K562 (cell line): ENCODE data around the gene HGS. TPM values are rescaled to one million over a fixed set of nuclear protein-coding genes. Genes with fewer than 3 reads are reported as not detected.
A peak's percentile ranks its signal among the peaks of the same experiment; 100 is the strongest.

Experiments
- ARNT ChIP-seq, 2 experiments: fragments of 450-650 bp; IDR thresholded peaks; 2 replicates each; pipeline ENCODE4 v1.6.1; 2016; ENCODE audit warnings: mild to moderate bottlenecking in 1 of 2
- BACH1 ChIP-seq: fragments of 200-800 bp; sonication (Bioruptor generic); IDR thresholded peaks from 2 replicates; pipeline ENCODE4 v1.6.1; 2016; ENCODE audit warnings: missing genetic modification characterization, missing compliant biosample characterization
- CBX8 ChIP-seq: fragments of 200-600 bp; sonication (generic); IDR thresholded peaks from 2 replicates; pipeline ENCODE4 v1.6.1; 2012; ENCODE audit warnings: borderline replicate concordance, mixed run types, low read depth, mild to moderate bottlenecking, moderate library complexity, mixed read lengths, low read length, control low read depth, inconsistent platforms; ENCODE audit not compliant: poor library complexity, severe bottlenecking; ENCODE audit errors: extremely low read depth
- CHCHD3 ChIP-seq: fragments of 250-450 bp; sonication (Bioruptor Pico); IDR thresholded peaks from 2 replicates; pipeline ENCODE4 v2.1.2; 2022; ENCODE audit warnings: mild to moderate bottlenecking
- E2F6 ChIP-seq, 2 experiments: IDR thresholded peaks; 2 replicates each; pipeline ENCODE4 v1.6.1; 2011; ENCODE audit warnings: borderline replicate concordance in 1 of 2, control low read depth in 1 of 2, low read depth in 1 of 2, low read length in 1 of 2, mild to moderate bottlenecking in 1 of 2, mixed read lengths in 1 of 2, moderate library complexity in 1 of 2; ENCODE audit not compliant: insufficient read depth in 1 of 2, insufficient read length in 1 of 2, poor library complexity in 1 of 2, severe bottlenecking in 1 of 2; ENCODE audit errors: extremely low read depth in 1 of 2
- HDAC1 ChIP-seq, 2 experiments: fragments of 450-650 bp; IDR thresholded peaks; 2 replicates each; pipeline ENCODE4 v1.6.1; 2016 to 2017; ENCODE audit warnings: inconsistent platforms in 1 of 2, mild to moderate bottlenecking in 1 of 2, moderate library complexity in 1 of 2
- HMG20A ChIP-seq: fragments of 450-650 bp; formaldehyde crosslinking; conservative IDR thresholded peaks from 2 replicates; pipeline ENCODE4 v1.4.0; 2020; ENCODE audit warnings: mild to moderate bottlenecking, mixed read lengths
- KDM4B ChIP-seq, 2 experiments: fragments of 450-650 bp in 1 of 2; sonication (generic) in 1 of 2; IDR thresholded peaks; 2 replicates each; pipeline ENCODE4 v1.6.1; 2016 to 2017; ENCODE audit warnings: borderline replicate concordance in 2 of 2, antibody characterized with exemption in 1 of 2, low read depth in 1 of 2, mild to moderate bottlenecking in 1 of 2
- KLF13 ChIP-seq: fragments of 450-650 bp; IDR thresholded peaks from 2 replicates; pipeline ENCODE4 v1.6.1; 2016; ENCODE audit warnings: missing genetic modification characterization, low read depth, mild to moderate bottlenecking, missing compliant biosample characterization, moderate library complexity, borderline replicate concordance
- MAZ ChIP-seq, 2 experiments: fragments of 450-650 bp in 1 of 2; sonication (generic) in 1 of 2; formaldehyde crosslinking; IDR thresholded peaks in 1 of 2; conservative IDR thresholded peaks in 1 of 2; 2 replicates each; pipeline versions ENCODE4 v1.4.0 to v1.5.0; 2020; ENCODE audit warnings: mild to moderate bottlenecking in 1 of 2, missing genetic modification reagents in 1 of 2
- NR1H2 ChIP-seq: sonication (generic); formaldehyde crosslinking; IDR thresholded peaks from 2 replicates; pipeline ENCODE4 v1.4.0; 2020; ENCODE audit warnings: mild to moderate bottlenecking, missing genetic modification reagents
- PATZ1 ChIP-seq: fragments of 250-450 bp; sonication (Bioruptor Pico); IDR thresholded peaks from 2 replicates; pipeline ENCODE4 v1.5.0; 2020; ENCODE audit warnings: mild to moderate bottlenecking, borderline replicate concordance
- POLR3A ChIP-seq: IDR thresholded peaks from 2 replicates; pipeline ENCODE4 v1.6.1; 2011; ENCODE audit warnings: borderline replicate concordance, mild to moderate bottlenecking, moderate library complexity; ENCODE audit not compliant: insufficient read length, insufficient read depth; ENCODE audit errors: extremely low read depth
- RCOR1 ChIP-seq, 2 experiments: IDR thresholded peaks; 2 replicates each; pipeline ENCODE4 v1.6.1; 2012; ENCODE audit warnings: low read depth in 2 of 2, low read length in 2 of 2, borderline replicate concordance in 1 of 2, improper control_type of control experiment in 1 of 2
- RFX1 ChIP-seq: fragments of 450-650 bp; IDR thresholded peaks from 2 replicates; pipeline ENCODE4 v1.6.1; 2016; ENCODE audit warnings: mild to moderate bottlenecking, moderate library complexity
- TCF15 ChIP-seq: fragments of 250-450 bp; sonication (Bioruptor Pico); IDR thresholded peaks from 2 replicates; pipeline ENCODE4 v1.8.0; 2022; ENCODE audit warnings: moderate library complexity, mild to moderate bottlenecking, inconsistent platforms
- ZBTB33 ChIP-seq: sonication (generic); formaldehyde crosslinking; IDR thresholded peaks from 2 replicates; pipeline ENCODE4 v1.8.1; 2023; ENCODE audit warnings: mild to moderate bottlenecking, missing genetic modification reagents
- ZNF507 ChIP-seq: conservative IDR thresholded peaks from 2 replicates; pipeline ENCODE4 v1.6.1; 2017; ENCODE audit warnings: missing genetic modification characterization, missing compliant biosample characterization
- ZNF764 ChIP-seq: fragments of 250-450 bp; sonication (Bioruptor Pico); IDR thresholded peaks from 2 replicates; pipeline ENCODE4 v1.4.0; 2020; ENCODE audit warnings: low read depth, mild to moderate bottlenecking, moderate library complexity
- polyA plus RNA-seq, 8 experiments: library from polyadenylated mRNA; depleted of rRNA in 4 of 8; stranded (reverse) in 5 of 8; unstranded in 3 of 8; fragments of >200 nt; fragmentation: Nextera tagmentation in 2 of 8; fragmentation: Illumina TruSeq in 1 of 8; extraction: Ambion mirVana in 2 of 8; extraction: Trizol in 1 of 8; gene quantifications; 2 replicates each; pipeline versions ENCODE4 v1.2.1 to v1.2.3, GENCODE V29; 2011 to 2014; ENCODE audit warnings: inconsistent platforms in 1 of 8, missing spikeins in 1 of 8
- total RNA-seq, 7 experiments: library from RNA; depleted of rRNA in 6 of 7; stranded (reverse); fragments of >200 nt in 6 of 7; fragmentation: Illumina TruSeq in 2 of 7; extraction: Trizol in 2 of 7; gene quantifications; 2 replicates each; pipeline versions ENCODE4 v1.2.1 to v1.2.3, GENCODE V29; 2011 to 2021; ENCODE audit warnings: low replicate concordance in 1 of 7

The HGS gene
- total and polyA plus RNA-seq, 9 of the 15 experiments (the other 6 are each of a cell fraction or from before 2014, with no cell fraction given) = 3.9 to 176 (median 77.1) TPM

- TF ChIP-seq ZNF764 = no peak
- TF ChIP-seq E2F6 (IDR thresholded peaks at IDR 0.05; ENCODE audit: borderline replicate concordance in 1 of 2, extremely low read depth in 1 of 2, insufficient read depth in 1 of 2, insufficient read length in 1 of 2, low read depth in 1 of 2, low read length in 1 of 2, poor library complexity in 1 of 2, severe bottlenecking in 1 of 2) = peak; percentile 94 to 95
- TF ChIP-seq POLR3A = no peak
- TF ChIP-seq MAZ (CRISPR knock-in tag; conservative IDR thresholded peaks at IDR 0.05 in 1 of 2, IDR thresholded peaks at IDR 0.05 in 1 of 2) = peak in 1 of 2 experiments; percentile 63; a peak in 2 of 4 replicates
- TF ChIP-seq ZBTB33 (CRISPR knock-in tag) = 0 out of 2 replicates have a peak, but pooled peaks have one; percentile 49
- peak; percentile 43; the same call in 1 of the 2 replicates for TF ChIP-seq PATZ1 (CRISPR knock-in tag)
- TF ChIP-seq NR1H2 = no peak; the same call in 1 of the 2 replicates
- no peak for TF ChIP-seq KDM4B (IDR thresholded peaks at IDR 0.05; ENCODE audit: borderline replicate concordance in 2 of 2, low read depth in 1 of 2)
- no peak for TF ChIP-seq CBX8
- peak; percentile 85; the same call in 1 of the 2 replicates for TF ChIP-seq KLF13 (tag)
- no peak for TF ChIP-seq RCOR1 (IDR thresholded peaks at IDR 0.05; ENCODE audit: borderline replicate concordance in 1 of 2, low read depth in 2 of 2, low read length in 2 of 2)
- TF ChIP-seq BACH1 (tag) = peak; percentile 78
- no peak for TF ChIP-seq HMG20A (CRISPR knock-in tag)
- peak; percentile 70; the same call in 1 of the 2 replicates for TF ChIP-seq TCF15 (CRISPR knock-in tag)
- peak in 1 of 2 experiments; percentile 38; a peak in 1 of 4 replicates for TF ChIP-seq ARNT (IDR thresholded peaks at IDR 0.05)
- TF ChIP-seq HDAC1 (IDR thresholded peaks at IDR 0.05) = peak in 1 of 2 experiments; percentile 10; a peak in 1 of 4 replicates
- TF ChIP-seq ZNF507 (tag) = no peak
- no peak for TF ChIP-seq RFX1
- 0 out of 2 replicates have a peak, but pooled peaks have one; percentile 60 for TF ChIP-seq CHCHD3 (CRISPR knock-in tag)
Measured at GRCh38 chr17:81665205-81666091, 18.4 kb upstream of the HGS start (continued).
